ENCODE measurements around the gene ATP11A.

ATP11A gene

GRCh38 chr13:112887151-112887550 lies 197.3 kb downstream of the ATP11A start:
- DNase-seq: no peak

DNA sequence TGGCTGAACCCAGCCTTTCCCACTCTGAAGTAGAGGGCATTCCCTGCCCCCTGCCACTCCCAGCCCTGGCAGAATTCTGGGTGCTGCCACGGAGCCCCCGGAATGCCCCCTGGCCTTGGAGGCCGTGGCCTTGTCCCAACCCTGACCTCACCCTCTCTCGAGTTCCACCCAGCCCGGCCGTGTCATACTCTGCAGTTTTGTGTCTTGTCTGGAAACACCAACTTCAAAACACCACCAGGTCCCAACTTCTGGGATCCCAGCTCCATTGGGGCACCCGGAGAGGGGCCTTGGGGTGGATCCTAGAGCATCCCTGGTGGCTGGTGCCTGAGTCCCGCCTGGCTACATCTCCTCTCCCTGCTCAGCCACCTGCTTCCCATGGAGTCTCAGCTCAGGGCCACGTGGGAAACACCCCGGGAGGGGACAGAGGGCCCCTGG lies 197.7 kb downstream of the ATP11A start:
- DNase-seq: no peak

GRCh38 chr13:112888238-112889111 lies 198.6 kb downstream of the ATP11A start:
- DNase-seq: no peak

GRCh38 chr13:112889351-112890290 lies 199.8 kb downstream of the ATP11A start:
- no peak for DNase-seq

DNA sequence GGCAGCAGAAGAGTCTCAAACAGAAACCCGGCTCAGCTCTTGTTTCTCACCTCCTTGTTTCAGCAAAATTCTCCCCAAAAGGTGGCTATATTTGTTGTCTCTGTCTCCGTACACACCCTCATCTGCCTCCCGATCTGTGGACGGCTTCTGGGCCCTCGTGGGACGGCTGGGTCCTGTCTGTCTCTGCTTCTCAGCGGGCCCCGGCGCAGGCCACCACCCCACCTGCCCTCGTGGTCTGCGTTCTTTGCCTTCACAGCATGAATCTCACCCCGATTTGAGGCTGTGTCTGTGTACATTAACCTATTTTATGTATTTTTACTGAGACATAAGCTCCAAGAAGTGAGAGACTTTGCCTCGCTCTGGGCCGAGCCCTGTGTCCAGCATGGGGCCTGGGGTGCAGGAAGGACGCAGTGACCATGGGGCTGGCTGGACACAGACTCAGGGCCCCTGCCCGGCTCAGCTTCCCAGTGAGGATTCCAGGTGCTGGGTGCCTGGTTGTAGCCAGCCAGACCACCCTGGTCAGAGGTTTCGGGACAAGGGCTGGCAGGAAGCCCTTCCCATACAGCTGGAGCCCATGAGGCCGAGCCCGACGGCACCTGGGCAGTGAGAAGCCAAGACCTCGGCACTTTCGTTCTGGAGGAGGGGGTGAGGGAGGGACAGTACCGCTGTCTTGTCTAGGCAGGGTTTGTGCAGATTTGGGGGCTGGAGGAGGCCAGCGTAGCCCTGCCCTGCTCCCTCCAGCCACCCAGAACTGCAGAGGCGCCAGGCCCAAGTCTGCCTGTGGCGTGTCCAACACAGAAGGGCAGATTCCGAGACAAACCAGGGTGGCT lies 200.7 kb downstream of the ATP11A start:
- DNase-seq: no peak

GRCh38 chr13:112891477-112892401 lies 201.9 kb downstream of the ATP11A start:
- peak; percentile 61 for DNase-seq

DNA sequence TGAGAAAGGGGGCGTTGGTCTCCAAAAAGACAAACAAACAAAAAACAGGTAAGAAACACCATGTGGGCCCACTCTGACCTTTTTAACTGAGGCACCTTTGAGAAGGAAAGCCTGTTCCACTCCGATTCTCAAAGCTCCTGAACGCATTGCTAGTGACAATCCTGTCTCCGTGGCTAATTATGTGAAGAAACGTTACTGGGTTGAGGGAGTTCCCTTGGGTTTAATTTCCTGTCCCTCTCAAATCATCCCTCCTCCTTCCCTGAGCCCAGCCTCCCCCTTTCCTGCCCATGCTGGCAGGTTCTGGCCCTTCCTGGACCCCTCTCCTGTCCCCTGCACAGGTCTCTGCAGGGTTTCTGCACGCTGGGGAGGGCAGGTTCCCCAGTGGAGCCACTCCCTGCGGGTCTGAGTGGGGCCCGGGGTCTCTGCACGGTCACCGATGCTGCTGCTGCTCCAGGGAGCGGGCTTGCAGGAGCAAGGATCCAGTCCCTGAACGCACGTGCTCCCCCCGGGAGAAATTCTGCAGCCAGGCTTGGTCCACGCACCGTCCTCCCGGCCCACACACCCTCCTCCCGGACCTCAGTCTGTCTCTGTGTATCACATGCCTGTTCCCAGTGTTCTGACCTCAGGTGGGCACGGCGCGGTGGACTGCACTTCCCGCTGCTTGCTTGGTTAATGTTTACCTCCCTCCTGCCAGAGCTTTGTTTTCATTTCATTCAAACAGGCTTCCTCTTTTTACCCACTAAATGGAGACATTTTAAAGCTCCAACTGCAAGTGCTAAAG lies 202.8 kb downstream of the ATP11A start:
- DNase-seq: peak; percentile 60

GRCh38 chr13:112893207-112893569 lies 203.3 kb downstream of the ATP11A start:
- peak; percentile 59 for DNase-seq

GRCh38 chr13:112893570-112894422 lies 204.0 kb downstream of the ATP11A start:
- peak; percentile 62 for DNase-seq

DNA sequence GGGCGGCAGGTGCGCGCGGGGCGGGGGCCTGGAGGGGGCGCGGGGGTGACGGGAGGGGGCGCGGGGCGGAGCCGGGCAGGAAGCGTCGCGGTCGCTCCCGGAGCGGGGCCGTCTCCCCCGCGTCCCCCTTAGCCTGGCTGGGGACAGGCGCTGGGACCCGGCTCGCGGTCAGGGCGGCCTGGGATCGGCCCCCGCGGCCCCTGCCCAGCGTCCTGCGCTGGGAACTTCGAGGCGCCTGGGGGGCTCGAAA lies 204.5 kb downstream of the ATP11A start:
- DNase-seq: no peak

GRCh38 chr13:112894673-112895481 lies 205.0 kb downstream of the ATP11A start:
- no peak for DNase-seq

- DNase-seq: peak; percentile 99
Observed at GRCh38 chr13:112895521-112896465, 206.0 kb downstream of the ATP11A start.

DNA sequence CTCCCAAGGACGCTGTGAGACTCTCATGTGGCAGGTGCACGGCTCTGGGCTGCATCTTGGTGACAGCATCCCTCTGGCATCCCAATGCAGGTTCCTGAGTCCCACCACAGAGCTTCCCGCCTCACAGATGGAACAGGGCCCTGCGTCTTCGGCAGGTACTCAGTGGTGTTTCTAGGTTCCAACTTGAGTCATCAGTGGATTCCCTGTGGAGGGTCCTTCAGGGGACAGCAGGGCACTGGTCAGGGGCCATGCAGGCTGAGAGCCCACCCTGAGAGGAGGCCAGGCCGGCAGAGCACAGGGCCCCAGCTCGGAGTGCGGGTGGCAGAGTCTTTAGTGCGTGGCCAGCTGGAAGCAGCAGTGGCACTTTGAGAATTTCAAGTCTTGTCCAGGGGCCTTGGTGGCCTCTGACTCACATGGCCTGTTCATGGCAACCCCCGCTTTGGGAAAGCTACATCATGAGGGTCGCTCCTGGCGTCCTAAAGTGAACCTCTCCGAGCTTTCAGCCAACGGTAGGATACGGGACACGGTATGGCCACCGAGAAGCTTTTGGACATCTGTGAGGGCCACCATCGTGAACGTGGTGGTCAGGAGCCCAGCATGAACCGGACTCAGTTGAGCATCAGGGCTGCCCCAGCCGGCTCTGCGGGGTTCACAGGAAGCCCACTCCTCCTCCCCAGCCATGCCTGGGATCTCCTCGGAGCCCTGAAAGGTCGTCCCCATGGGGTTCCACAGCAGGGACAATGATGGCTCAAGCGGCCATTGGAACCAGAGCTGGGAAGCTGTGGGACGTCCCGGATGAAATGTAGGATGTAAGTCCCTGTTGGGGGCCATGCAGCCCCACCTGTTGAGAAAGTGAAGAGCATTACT lies 207.1 kb downstream of the ATP11A start:
- no peak for DNase-seq

DNA sequence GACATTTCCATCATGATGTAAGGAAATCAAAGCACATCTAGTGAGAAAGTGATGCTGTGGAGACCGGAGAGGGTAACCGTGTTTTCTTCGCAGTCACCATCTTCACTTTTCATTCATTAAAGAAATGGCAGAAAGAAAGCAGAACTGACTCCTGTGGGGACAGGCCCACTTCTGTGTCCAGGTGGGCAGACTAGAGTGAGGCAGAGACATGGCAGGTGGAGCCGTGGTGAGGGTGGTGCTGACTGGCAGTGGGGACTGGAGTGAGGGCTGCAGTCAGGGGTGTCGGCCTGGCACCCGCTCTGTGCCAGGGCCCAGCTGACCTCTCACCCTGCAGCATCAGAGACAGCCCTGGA lies 207.7 kb downstream of the ATP11A start:
- DNase-seq: no peak

- no peak for DNase-seq
Observed at GRCh38 chr13:112897956-112898620, 208.2 kb downstream of the ATP11A start.

DNA sequence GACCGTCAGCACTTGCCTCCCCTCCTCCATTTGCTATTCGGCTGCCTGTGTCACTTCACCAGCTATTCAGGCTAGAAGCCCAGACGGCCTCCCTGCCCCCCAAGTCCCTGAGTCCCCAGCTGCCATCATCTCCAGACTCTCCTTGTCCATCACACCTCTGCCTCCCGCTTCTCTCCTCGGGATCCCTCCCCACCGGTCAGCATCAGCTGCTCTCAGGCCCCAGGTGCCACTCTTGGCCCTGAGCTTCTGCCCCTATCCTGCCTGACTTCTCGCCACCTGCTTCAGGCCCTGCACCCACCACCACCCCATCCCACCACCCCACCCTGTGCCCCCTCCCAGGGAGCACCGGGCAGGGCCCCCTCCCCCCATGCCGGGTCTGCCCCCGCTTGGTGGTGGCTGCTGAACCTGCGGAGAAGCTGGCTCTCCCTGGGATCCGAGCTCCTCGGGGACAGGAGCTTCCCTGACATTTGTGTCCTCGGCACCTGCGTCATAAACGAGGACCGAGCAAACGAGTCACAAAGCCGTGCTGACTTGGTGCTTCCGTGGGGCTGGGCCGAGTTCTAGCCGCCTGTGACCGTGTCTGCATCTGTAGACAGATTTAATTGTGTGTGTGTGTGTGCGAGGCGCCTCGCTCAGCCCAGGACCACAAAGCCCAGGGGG lies 208.9 kb downstream of the ATP11A start:
- no peak for DNase-seq
